IMR-90 (cell line): Measurements from ENCODE around the gene ID2. TPM values are rescaled to one million over a fixed set of nuclear protein-coding genes. Genes with fewer than 3 reads are reported as not detected.

Experiments used
- ATAC-seq: fragments of 200-7000 bp; cut with Tn5 transposase; 2 replicates; pipeline ENCODE4 v1.9.1; 2020; ENCODE audit warnings: low read depth, mild to moderate bottlenecking, moderate library complexity
- BruUV-seq: library from RNA; stranded (reverse); fragments of 400-500 nt; replicated peaks from 2 replicates; lab custom pipeline; 2021; lab: Mats Ljungman, UMichigan
- CTCF ChIA-PET: fragments of 300-600 bp; formaldehyde crosslinking; extraction: SDS; loops from one replicate; lab custom pipeline; 2021; ENCODE audit warnings: antibody characterized with exemption; lab: Yijun Ruan, JAX
- POLR2A ChIA-PET: fragments of 300-600 bp; sonication (Branson Sonifier 250); formaldehyde crosslinking; loops from one replicate; lab custom pipeline; 2022; ENCODE audit warnings: antibody characterized with exemption; ENCODE audit not compliant: unreplicated experiment; lab: Charles Lee
- DNase-seq: peaks from one replicate; pipeline ENCODE4 v3.0.0; 2013
- H2AFZ ChIP-seq: replicated peaks from 2 replicates; pipeline ENCODE3; 2013; ENCODE audit warnings: low read length, mild to moderate bottlenecking; ENCODE audit not compliant: poor library complexity
- H2AK5ac ChIP-seq: 2 replicates; pipeline ENCODE4 v1.6.1; 2013; ENCODE audit warnings: low read depth, low read length, inconsistent platforms
- H2AK9ac ChIP-seq: replicated peaks from 2 replicates; pipeline ENCODE3; 2013; ENCODE audit warnings: mild to moderate bottlenecking, low read depth, low read length, moderate library complexity; ENCODE audit not compliant: poor library complexity
- H2BK120ac ChIP-seq: 2 replicates; pipeline ENCODE4 v1.6.1; 2013; ENCODE audit warnings: low read depth, low read length, inconsistent platforms
- H2BK15ac ChIP-seq: 3 replicates; pipeline ENCODE4 v1.6.1; 2013; ENCODE audit warnings: low read depth, low read length, inconsistent platforms
- H2BK20ac ChIP-seq: 2 replicates; pipeline ENCODE4 v1.6.1; 2013; ENCODE audit warnings: low read depth, mild to moderate bottlenecking, inconsistent platforms, low read length, moderate library complexity
- H2BK5ac ChIP-seq: 2 replicates; pipeline ENCODE4 v1.6.1; 2013; ENCODE audit warnings: mild to moderate bottlenecking, low read depth, low read length, inconsistent platforms; ENCODE audit not compliant: poor library complexity, severe bottlenecking
- H3K14ac ChIP-seq: replicated peaks from 2 replicates; pipeline ENCODE4 v1.6.1; 2013; ENCODE audit warnings: low read depth, low read length, inconsistent platforms
- H3K18ac ChIP-seq: 2 replicates; pipeline ENCODE4 v1.6.1; 2013; ENCODE audit warnings: low read depth, low read length, control low read depth
- H3K23ac ChIP-seq: 2 replicates; pipeline ENCODE4 v1.6.1; 2013; ENCODE audit warnings: low read depth, low read length, inconsistent platforms
- H3K27ac ChIP-seq: 2 replicates; pipeline ENCODE4 v1.5.1; 2013; ENCODE audit warnings: mild to moderate bottlenecking, control low read depth, low read length; ENCODE audit not compliant: insufficient read depth
- H3K27me3 ChIP-seq: 2 replicates; pipeline ENCODE4 v1.6.1; 2013; ENCODE audit warnings: low read length; ENCODE audit not compliant: control insufficient read depth, insufficient read depth
- H3K36me3 ChIP-seq: 2 replicates; pipeline ENCODE4 v1.6.1; 2013; ENCODE audit warnings: low read length, mixed read lengths; ENCODE audit not compliant: control insufficient read depth, insufficient read depth
- H3K4ac ChIP-seq: 2 replicates; pipeline ENCODE4 v1.6.1; 2013; ENCODE audit warnings: low read depth, low read length, inconsistent platforms
- H3K4me1 ChIP-seq: 2 replicates; pipeline ENCODE4 v1.6.1; 2013; ENCODE audit warnings: low read length, mixed read lengths; ENCODE audit not compliant: control insufficient read depth, insufficient read depth
- H3K4me2 ChIP-seq: 2 replicates; pipeline ENCODE4 v1.6.1; 2013; ENCODE audit warnings: low read depth, mild to moderate bottlenecking, control low read depth, low read length, moderate library complexity
- H3K4me3 ChIP-seq: 2 replicates; pipeline ENCODE4 v1.5.1; 2013; ENCODE audit warnings: low read depth, mild to moderate bottlenecking, control low read depth, low read length, moderate library complexity; ENCODE audit not compliant: insufficient read depth
- H3K56ac ChIP-seq: 2 replicates; pipeline ENCODE4 v1.6.1; 2013; ENCODE audit warnings: low read length, inconsistent platforms; ENCODE audit not compliant: insufficient read depth; ENCODE audit errors: extremely low read depth
- H3K79me1 ChIP-seq, 2 experiments: 2 replicates each; pipeline ENCODE4 v1.6.1; 2013; ENCODE audit warnings: low read length in 2 of 2, inconsistent platforms in 1 of 2, low read depth in 1 of 2
- H3K9ac ChIP-seq: 2 replicates; pipeline ENCODE4 v1.6.1; 2013; ENCODE audit warnings: low read depth, low read length, control low read depth
- H3K9me1 ChIP-seq: 2 replicates; pipeline ENCODE4 v1.6.1; 2013; ENCODE audit warnings: low read length, inconsistent platforms; ENCODE audit not compliant: insufficient read depth
- H3K9me3 ChIP-seq: 2 replicates; pipeline ENCODE4 v1.6.1; 2013; ENCODE audit warnings: low read length; ENCODE audit not compliant: control insufficient read depth, insufficient read depth
- H4K20me1 ChIP-seq: 2 replicates; pipeline ENCODE4 v1.6.1; 2013; ENCODE audit warnings: low read length, inconsistent platforms; ENCODE audit not compliant: insufficient read depth
- H4K5ac ChIP-seq: 2 replicates; pipeline ENCODE4 v1.6.1; 2013; ENCODE audit warnings: mild to moderate bottlenecking, low read depth, low read length, control low read depth
- H4K8ac ChIP-seq, 2 experiments: 2 replicates each; pipeline ENCODE4 v1.6.1; 2013; ENCODE audit warnings: low read depth in 2 of 2, low read length in 2 of 2, control low read depth in 1 of 2, inconsistent platforms in 1 of 2
- H4K91ac ChIP-seq: 2 replicates; pipeline ENCODE4 v1.6.1; 2013; ENCODE audit warnings: low read depth, low read length, inconsistent platforms; ENCODE audit not compliant: insufficient read depth
- BHLHE40 ChIP-seq: fragments of 150-350 bp; IDR thresholded peaks from 2 replicates; pipeline ENCODE4 v1.6.1; 2016; ENCODE audit warnings: mild to moderate bottlenecking, low read depth, low read length
- CHD1 ChIP-seq: IDR thresholded peaks from 2 replicates; pipeline ENCODE4 v1.6.1; 2012; ENCODE audit warnings: low read depth, low read length, improper control_type of control experiment
- CTCF ChIP-seq: conservative IDR thresholded peaks from 2 replicates; pipeline ENCODE4 v1.5.1; 2012; ENCODE audit warnings: mild to moderate bottlenecking, low read depth, low read length, improper control_type of control experiment
- ELK1 ChIP-seq: fragments of 150-350 bp; IDR thresholded peaks from 2 replicates; pipeline ENCODE4 v1.6.1; 2016; ENCODE audit warnings: low read depth, mild to moderate bottlenecking, low read length, moderate library complexity, borderline replicate concordance
- FOS ChIP-seq: fragments of 150-350 bp; IDR thresholded peaks from 2 replicates; pipeline ENCODE4 v1.6.1; 2016; ENCODE audit warnings: low read depth, low read length
- MAFK ChIP-seq: IDR thresholded peaks from 2 replicates; pipeline ENCODE4 v1.6.1; 2012; ENCODE audit warnings: low read depth, low read length, improper control_type of control experiment
- MAZ ChIP-seq: IDR thresholded peaks from 2 replicates; pipeline ENCODE4 v1.6.1; 2012; ENCODE audit warnings: low read depth, mild to moderate bottlenecking, low read length, improper control_type of control experiment, moderate library complexity, borderline replicate concordance
- NFE2L2 ChIP-seq: fragments of 150-350 bp; IDR thresholded peaks from 2 replicates; pipeline ENCODE4 v1.6.1; 2016; ENCODE audit warnings: low read depth, mild to moderate bottlenecking, low read length
- POLR2A ChIP-seq: IDR thresholded peaks from 2 replicates; pipeline ENCODE4 v1.6.1; 2012; ENCODE audit warnings: mild to moderate bottlenecking, low read depth, low read length
- RAD21 ChIP-seq: IDR thresholded peaks from 2 replicates; pipeline ENCODE4 v1.6.1; 2012; ENCODE audit warnings: low read length, improper control_type of control experiment
- RCOR1 ChIP-seq: IDR thresholded peaks from 2 replicates; pipeline ENCODE4 v1.6.1; 2012; ENCODE audit warnings: mild to moderate bottlenecking, low read length, improper control_type of control experiment; ENCODE audit not compliant: insufficient replicate concordance
- RFX5 ChIP-seq: IDR thresholded peaks from 2 replicates; pipeline ENCODE4 v1.8.0; 2012; ENCODE audit warnings: low read depth, mild to moderate bottlenecking, low read length, moderate library complexity
- SMC3 ChIP-seq: fragments of 150-350 bp; IDR thresholded peaks from 2 replicates; pipeline ENCODE4 v1.6.1; 2016; ENCODE audit warnings: low read depth, mild to moderate bottlenecking, antibody characterized with exemption, low read length, moderate library complexity
- WGBS, 2 experiments: methylation state at CpG; one replicate each; pipeline versions ENCODE4 v1.1.5 to v1.1.7; 2013; ENCODE audit warnings: missing lambda C conversion rate in 2 of 2; ENCODE audit not compliant: insufficient read length in 1 of 2; ENCODE audit errors: extremely low coverage in 2 of 2; 5-methylcytosine and 5-hydroxymethylcytosine counted together
- dilution Hi-C: fragments of 300-500 bp; cut with HindIII; formaldehyde crosslinking; loops from one replicate; pipeline ENCODE4 v1.14.3; 2018; ENCODE audit warnings: low sequenced_read_pairs; ENCODE audit not compliant: unreplicated experiment
- in situ Hi-C: fragments of 300-500 bp; cut with MboI; formaldehyde crosslinking; loops from 3 replicates; pipeline ENCODE4 v1.14.3; 2019; ENCODE audit warnings: low sequenced_read_pairs, inconsistent platforms, mixed read lengths
- intact Hi-C: fragments of 100-400 bp; cut with micrococcal nuclease; formaldehyde crosslinking; loops from 2 replicates; pipeline ENCODE4 v1.10.0; 2022
- polyA plus RNA-seq, 3 experiments: library from polyadenylated mRNA; depleted of rRNA; stranded (reverse); fragments of >200 nt; gene quantifications; 2 replicates each; pipeline ENCODE4 v1.2.3, GENCODE V29; 2012; ENCODE audit warnings: low replicate concordance in 1 of 3
- total RNA-seq: library from RNA; depleted of rRNA; stranded (reverse); fragments of >200 nt; gene quantifications from 2 replicates; pipeline ENCODE4 v1.2.3, GENCODE V29; 2012

The ID2 gene
- total and polyA plus RNA-seq, 2 of the 4 experiments (the other 2 are of a cell fraction): 264 to 389 TPM

DNA sequence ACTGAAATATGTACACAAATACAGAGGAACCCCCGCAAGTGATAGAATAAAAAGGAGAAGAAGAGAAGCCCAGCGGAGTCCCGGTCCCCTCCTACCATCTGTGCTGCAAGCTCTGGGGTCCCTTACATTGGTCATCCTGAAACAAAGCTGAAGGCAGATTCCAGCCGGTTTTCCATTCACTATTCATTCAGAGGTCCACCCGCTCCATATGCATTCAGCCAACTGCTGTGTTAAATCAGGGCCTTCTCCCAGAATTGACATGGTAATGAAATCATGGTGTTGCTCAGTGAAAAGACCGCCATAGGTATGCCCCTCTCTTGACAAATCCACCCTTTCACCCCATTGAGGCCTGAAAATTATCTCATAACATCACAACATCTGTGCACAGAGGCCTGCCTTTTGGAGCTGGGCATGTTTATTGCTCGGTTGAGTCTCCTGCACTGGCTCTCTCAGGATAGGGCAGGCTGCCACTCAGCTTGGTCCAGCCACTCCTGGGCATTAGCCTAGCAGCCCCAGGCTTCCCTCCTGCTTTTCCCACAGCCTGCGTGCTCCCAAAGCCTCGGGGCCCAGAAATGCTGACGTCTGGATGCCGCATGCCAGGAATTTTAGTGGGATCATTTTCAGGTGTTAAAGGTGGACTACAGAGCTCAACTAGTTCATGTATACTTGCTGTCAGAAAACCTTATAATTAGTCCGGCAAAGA is 39.3 kb upstream of the ID2 start:
- no peaks in the 10 kb centered on the region for H3K9me1 ChIP-seq
- DNase-seq (no peak), ATAC-seq (no peak)
- no peak overlapping the region for H3K27ac ChIP-seq
- H3K4me2 ChIP-seq: no peak overlapping the region
- no peak overlapping the region for H2AK5ac ChIP-seq
- H4K8ac ChIP-seq: no peak overlapping the region
- intact Hi-C loops: no loop called here
- no peak overlapping the region for H3K4ac ChIP-seq
- H3K27me3 ChIP-seq: no peaks in the 10 kb centered on the region
- dilution Hi-C loops: no loop called here
- H4K20me1 ChIP-seq: no peaks in the 10 kb centered on the region
- H4K91ac ChIP-seq: no peak overlapping the region
- H3K79me1 ChIP-seq: no peaks in the 10 kb centered on the region
- H3K23ac ChIP-seq: no peak overlapping the region
- H3K4me1 ChIP-seq: no peaks in the 10 kb centered on the region
- no TSS peak for BruUV-seq
- H3K36me3 ChIP-seq: no peaks in the 10 kb centered on the region
- no peak overlapping the region for H2AK9ac ChIP-seq
- no peak overlapping the region for H4K5ac ChIP-seq
- no peak overlapping the region for H2BK20ac ChIP-seq
- H3K14ac ChIP-seq: no peak overlapping the region
- TF ChIP-seq CTCF (no peak), MAZ (no peak), SMC3 (no peak), CHD1 (no peak), FOS (no peak), POLR2A (no peak), RCOR1 (no peak), BHLHE40 (no peak), NFE2L2 (no peak), RAD21 (no peak), MAFK (no peak), ELK1 (no peak), RFX5 (no peak)
- ChIA-PET CTCF (interaction anchor here (0.6 kb wide), 1 partner anchor 97 kb away, joined by 3 read pairs; no protein-coding TSS in a partner anchor), POLR2A (no interaction called here)
- H3K4me3 ChIP-seq: no peak overlapping the region
- no peak overlapping the region for H3K56ac ChIP-seq
- WGBS, 2 experiments: no CpG with 5 or more reads among the region's 12 CpGs
- no peak overlapping the region for H3K18ac ChIP-seq
- H3K9ac ChIP-seq: no peak overlapping the region
- H2BK15ac ChIP-seq: no peak overlapping the region
- H2AFZ ChIP-seq: no peak overlapping the region
- H3K9me3 ChIP-seq: peaks cover 2% of the 10 kb centered on the region; the same call in 1 of the 2 replicates
- H2BK5ac ChIP-seq: no peak overlapping the region
- in situ Hi-C loops: no loop called here
- H2BK120ac ChIP-seq: no peak overlapping the region
